G401.6 (cell line): ENCODE measurements around the gene AP5B1.

Source experiments
- FAIRE-seq: peaks from 2 replicates; lab custom pipeline; 2012; peaks lifted over from hg19 to GRCh38; lab: Jason Lieb, UNC

The AP5B1 gene, protein sequence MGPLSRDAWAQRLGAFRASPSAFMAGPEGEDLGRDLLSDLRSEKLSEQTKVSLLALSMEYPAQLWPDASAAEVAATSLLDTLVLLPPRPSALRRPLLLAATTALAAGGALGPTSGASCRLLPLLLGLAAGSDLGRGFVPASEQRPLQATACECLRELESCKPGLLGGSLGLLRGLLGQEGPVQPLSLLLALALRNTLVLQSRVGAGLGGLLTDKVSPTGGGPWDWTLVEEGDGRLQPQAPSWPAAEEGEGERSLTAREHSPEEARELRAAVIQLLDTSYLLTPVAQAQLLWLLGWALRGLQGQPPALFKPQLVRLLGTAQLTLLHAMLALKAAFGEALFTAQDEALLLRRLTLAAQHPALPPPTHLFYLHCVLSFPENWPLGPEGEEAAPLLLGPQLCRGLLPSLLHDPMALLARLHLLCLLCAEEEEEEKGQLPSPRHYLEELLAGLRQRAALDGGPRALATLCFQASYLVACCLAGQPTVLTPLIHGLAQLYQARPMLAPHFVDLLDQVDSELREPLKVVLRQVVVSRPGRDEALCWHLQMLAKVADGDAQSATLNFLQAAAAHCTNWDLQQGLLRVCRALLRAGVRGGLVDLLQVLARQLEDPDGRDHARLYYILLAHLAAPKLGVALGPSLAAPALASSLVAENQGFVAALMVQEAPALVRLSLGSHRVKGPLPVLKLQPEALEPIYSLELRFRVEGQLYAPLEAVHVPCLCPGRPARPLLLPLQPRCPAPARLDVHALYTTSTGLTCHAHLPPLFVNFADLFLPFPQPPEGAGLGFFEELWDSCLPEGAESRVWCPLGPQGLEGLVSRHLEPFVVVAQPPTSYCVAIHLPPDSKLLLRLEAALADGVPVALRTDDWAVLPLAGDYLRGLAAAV

DNA sequence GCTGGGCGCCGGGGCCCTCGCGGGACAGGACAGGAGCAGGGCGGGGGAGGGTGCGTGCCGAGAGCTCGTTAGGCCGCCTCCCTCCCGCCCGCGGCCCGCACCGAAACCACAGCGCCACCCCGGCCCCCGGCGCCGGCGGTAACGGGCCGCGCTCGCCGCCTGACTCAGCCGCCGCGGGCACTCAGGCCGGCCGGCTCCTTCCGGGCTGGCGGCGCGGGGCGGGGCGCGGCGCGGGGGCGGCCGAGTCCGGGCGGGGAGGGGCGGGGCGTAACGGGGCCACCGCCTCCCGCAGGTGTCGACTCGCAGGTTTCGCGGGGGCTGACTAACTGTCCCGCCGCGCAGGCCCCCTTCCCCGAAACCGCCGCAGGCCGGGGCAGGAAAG is at the start of gene AP5B1:
TSS of gene AP5B1 (minus strand) at position 207 of the 382 bp plus-strand sequence. CDS start 385 bp downstream, outside the sequence.
- FAIRE-seq, result no peak

DNA sequence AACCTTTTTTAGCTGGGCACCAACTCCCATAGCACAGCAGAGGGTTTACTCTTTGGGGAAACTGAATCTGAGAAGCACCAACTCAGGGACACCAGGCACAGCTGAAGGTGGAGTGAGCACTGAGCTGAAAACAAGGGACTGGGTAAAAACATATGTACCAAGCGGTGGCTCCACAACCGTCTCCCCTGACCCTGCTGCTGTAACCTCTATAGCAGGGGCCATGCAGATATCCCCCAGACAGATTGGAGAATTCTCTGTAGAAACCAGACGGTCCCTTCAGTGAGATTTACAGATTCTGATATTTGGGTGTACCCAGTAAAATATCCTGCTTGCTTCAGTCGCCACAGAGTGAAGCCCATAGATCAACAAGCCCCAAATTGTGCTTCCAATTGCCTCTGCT is 48.7 kb upstream of the AP5B1 start:
- no peak for FAIRE-seq

DNA sequence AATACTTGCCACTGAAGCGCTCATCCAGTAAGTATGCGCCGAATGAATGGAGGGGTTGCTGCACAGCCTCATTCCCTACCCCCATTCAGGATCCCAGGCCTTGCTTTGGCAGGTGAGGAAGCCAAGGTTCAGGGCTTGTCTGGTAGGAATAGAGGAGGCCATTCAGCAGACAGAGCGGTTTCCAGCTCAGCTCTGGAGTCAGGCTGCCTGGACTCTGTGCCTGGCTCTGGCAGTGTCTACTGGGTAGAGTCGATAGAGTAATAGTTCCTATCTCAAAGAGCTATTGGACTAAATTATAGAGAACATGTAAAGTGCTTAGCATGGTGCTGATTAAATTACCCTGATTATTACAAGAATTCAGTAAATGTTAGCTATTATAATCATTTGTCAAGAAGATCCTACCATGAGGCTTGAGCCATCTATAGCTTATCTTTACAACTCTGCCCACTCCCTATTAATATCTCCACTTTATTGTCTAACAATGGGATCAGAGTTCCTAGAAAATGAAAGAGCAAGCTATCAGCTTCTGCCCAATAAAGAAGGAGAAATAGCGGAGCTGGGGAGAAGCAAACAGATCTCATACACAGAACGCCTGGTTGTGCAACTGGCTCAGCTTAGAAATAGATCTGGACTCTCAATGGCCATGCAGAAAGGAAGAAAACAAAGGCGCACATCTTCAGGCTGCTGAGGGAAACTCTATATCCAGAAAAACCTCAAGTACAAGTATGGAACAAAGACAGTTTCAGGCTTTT is 46.4 kb upstream of the AP5B1 start:
- FAIRE-seq, result no peak

DNA sequence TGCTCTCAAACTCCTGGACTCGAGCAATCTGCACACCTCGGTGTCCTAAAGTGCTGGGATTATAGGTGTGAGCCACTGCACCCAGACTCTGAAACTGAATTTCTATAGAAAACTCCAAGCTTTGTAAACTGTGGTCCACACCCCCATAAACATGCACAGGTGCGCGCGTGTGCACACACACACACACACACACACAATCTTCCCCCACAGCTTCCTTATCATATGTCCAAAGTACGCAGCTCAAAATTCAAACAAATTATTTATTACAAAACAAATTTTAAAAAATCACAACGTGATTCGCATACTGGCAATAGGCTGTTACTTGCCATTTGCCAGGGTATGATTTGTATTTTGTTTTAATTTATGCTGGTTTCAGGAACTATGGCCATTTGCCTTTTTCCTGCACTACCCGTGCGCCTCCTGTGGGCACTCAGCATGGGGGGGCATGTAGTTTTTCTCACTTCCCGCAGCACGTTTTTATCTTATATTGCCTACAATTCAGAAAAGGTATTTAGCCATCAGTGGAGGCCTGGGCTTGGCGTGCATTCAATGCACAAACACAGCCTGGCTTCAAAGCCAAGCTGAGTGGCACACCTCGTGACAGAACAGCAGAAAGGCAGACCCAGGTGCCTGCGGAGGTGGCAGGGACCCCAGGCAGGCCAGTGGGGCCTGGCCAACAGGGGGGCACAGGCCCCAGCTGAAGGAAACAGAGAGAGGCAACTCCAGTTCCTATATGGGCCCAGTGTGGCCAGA is 42.2 kb upstream of the AP5B1 start:
- no peak for FAIRE-seq

DNA sequence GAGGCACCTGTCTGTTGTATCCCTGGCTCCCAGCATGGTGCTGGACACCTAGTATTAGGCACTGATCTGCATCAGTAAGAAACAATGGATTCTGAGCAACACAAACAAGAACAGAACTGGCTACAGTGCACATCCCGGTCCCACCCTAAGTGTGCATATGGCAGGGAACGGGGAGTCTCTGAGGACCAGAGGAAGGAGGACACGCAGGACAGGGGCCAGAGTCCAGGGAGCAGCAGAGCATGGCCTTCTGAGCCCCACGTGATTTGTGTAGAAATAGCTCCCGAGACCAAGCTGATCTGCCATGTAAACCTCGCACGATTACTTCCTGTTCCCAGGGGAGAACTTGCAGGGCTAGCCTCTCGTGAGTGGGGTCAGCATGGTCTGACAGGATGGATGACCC is 40.3 kb upstream of the AP5B1 start:
- FAIRE-seq, result no peak

DNA sequence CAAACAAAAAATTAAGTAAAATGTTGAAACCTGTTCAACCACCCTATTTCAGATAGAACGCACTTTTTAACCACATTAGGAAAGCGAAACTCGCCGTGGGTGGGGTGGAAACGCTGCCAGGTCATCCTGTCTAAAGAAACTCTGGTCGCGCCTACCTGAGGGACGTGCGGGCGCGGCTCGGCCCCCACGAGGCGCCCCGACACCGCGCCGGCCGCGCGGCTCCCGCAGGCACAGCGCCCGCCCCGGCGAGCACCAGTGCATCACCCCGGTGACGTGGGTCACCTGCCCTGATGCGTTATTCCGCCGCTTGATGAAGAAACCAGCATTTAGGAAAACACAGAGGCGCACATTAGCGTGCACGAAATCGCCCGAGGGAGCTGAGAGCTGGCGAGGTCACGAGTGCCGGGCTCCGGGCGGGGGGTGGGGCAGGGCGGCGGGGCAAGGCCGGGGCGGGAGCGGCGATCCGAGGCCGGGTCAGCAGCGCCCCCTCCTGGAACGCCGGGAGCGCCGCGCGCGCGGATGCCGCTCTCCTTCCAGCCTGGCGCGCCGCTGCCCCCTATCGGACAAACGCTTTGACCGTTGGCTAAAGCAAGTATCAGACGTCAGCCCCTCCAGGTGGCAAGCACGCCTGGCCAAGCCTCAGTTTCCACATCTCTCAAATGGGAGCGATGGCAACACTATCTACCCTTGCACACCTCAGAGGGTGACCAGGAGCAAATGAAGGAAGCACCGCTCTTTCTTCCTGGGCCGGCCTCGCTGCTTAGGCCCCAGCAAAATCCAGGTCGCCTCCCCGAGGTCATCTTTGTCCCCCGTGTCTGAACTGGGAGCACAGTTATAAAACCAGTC is 37.3 kb upstream of the AP5B1 start:
- FAIRE-seq, result no peak

DNA sequence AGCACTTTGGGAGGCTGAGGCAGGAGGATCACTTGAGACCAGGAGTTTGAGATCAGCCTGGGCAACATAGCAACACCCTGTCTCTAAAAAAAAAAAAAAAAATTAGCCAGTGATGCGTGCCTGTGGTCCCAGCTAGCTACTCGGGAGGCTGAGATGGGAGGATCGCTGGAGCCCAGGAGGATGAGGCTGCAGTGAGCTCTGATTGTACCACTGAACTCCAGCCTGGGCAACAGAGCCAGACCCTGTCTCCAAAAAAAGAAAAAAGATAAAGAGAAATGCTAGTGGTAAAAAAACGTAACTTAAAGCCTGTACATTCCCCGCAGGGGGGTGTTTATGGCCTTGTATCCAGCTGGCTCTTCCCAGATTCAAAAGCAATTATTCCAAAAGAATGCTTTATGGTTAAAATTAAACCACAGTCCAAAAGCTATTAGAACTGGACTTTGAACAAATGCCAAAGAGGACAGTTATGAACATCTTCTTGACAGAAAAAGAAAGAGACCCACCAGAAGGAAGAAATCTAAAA is 36.6 kb upstream of the AP5B1 start:
- FAIRE-seq, result no peak

DNA sequence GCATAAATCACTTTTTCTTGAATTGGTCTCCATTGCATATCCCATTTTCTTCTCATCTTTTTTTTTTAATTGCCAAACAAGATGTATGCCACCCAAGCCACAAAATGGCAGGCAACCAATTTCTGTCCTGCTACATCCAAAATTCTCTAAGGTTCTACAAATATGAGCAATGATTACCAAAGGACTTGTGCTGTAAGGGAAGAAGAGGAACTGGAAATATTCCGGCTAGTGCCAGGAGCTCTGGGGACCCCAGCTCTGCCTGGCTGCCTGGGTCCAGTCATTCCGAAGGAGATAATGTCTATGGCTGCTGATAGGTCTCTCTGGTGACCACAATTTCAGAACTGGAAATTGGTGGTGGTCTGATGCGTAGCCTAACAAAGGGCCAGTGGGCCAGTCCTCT is 35.9 kb upstream of the AP5B1 start:
- FAIRE-seq, result no peak

DNA sequence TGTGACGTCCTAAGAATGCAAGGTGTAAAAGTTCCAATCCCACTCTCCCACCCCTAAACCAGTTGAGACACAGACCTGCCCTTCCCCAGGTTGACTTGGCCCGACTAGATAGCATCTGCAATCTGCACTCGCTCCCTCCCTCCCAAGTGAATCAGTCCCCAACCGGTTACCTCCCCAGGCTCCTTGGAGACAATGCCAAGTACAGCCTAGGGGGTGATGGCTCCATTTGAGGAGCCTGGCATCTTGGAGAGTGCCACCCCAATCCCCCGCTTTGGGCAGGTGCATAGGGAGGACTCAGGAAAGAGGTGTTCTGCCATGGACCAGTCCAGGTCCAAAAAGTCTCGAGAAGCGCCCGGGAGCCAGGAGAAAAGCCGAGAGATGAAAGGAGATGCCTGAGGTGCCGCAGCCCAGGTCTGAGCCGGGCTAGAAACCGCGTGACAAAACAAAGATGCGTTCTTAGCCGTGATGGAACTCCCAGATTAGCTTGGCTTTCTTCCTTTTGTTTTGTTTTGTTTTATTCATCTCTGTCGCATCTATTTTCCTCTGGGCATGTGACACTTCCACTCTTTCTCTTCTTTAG is 34.3 kb upstream of the AP5B1 start:
- no peak for FAIRE-seq

DNA sequence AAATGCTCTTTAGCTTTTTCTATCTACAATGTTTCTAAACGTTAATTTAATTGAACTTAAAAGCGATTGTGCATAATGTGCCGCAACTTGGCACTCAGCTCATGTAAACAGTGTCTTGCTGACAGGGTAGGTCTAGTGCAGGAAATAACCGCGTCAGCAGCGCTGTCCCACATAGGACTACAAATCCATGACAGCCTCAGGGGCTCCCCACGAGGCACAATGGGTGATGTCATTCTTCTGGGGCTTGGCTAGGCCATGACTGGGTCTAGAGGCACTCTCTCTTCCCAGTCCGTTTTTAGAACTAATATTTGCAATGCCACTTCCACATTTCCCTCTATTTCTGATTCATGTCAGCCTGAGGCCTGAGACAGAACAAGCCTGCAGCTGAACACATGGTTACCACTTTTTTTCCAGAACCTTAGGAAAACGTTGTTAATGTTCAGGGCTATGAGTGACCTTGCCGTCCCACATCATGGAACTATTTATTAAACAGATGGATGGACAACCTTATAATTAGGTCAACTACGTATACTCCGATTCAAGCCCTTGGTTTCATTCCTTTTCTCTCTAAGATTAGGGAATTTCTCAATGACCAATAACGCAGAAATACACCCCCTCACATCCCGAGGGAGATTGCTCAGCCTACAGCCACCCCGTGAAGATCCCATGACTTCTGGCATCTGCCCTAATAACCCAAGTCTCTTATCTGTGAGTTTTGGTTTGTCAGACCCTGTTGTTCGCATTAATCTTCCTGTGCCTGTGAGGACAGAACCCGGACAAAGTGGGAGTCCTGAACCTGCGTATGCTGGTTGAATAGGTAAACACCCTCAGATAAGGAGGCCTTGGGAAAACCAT is 33.6 kb upstream of the AP5B1 start:
- no peak for FAIRE-seq

DNA sequence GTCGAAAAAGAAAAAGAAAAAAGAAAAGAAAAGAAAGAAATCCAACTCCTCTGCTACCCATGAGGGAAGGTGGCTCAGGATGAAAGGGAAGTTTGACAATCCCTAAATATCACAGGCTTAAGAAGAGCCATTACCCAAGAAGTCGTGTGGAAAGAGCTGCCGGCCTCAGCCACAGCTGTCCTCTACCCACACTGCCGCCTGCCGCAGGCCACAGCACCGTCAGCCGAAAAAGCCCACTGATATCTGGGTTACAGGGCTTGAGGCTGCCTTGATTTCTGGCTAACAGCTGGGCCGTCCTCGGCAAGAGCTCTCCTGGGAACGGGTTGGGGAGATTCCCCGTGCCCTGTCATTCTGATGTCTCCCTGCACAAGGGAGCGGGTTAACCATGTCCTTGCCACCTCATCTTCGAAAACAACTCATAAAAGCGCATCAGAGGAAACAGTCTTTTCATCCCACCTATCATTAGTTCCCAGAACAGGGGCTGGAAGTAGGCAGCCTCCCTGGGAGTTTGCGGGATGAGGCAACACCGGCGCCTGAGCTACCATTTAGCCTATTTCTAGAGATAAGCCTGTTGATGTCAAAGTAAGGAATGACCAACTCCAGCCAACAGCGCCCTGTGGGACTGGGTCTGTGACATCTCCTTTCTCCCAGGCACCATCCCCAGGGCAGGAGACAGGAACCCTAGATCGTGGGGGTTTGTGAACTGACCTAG is 31.1 kb upstream of the AP5B1 start:
- no peak for FAIRE-seq

DNA sequence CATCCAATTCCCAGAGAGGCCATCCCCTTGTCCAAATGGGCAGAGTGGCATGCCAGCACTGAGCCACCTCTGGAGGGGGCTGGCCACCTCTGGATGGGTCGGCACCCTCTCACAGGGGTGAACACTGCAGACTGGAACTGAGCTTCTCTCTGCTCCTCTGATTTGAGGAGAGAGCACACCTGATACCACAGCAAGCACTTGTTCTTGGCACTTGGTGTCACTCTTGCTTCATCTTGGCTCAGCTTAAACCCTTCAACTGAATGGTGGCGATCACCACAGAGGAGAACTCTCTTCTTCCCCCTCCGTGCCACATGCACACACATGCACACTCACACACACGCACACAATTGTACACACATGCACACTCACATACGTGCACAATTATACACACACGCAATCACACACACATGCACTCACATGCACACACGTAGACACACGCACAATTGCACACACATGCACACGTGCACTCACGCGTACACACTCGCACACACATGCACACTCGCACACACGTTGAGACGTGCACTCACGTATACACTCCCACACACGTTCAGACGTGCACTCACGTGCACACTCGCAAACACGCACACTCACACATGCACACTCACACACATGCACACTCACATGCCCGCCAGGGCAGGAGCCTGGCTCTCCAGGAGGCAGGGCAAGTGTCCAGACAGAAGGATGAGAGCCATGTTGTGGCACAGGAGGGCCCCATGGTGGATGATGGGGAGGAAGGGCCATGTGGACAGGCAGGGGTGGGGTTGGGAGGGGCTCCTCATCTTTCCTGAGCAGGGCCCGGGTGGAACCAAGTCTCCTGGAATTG is 29.5 kb upstream of the AP5B1 start:
- FAIRE-seq, result no peak

DNA sequence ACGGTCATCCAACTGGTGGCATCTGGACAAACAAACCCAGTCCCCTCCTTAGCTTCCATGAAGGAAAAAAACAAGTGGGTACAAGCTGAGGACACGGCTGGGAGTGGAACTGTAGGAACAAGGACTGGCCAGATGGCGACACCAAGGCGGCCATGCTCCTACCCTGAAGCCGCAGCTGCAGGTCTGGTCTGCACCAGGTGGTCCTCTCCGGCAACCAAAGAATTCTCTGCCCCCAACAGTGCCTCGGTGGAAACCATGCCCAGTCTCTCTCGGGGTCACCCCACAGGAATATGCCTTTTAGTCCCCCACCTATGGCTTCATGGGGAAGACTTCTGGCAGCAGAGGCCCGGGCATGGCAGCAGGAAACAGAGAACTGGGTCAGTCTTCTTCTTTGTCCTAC is 28.7 kb upstream of the AP5B1 start:
- no peak for FAIRE-seq

DNA sequence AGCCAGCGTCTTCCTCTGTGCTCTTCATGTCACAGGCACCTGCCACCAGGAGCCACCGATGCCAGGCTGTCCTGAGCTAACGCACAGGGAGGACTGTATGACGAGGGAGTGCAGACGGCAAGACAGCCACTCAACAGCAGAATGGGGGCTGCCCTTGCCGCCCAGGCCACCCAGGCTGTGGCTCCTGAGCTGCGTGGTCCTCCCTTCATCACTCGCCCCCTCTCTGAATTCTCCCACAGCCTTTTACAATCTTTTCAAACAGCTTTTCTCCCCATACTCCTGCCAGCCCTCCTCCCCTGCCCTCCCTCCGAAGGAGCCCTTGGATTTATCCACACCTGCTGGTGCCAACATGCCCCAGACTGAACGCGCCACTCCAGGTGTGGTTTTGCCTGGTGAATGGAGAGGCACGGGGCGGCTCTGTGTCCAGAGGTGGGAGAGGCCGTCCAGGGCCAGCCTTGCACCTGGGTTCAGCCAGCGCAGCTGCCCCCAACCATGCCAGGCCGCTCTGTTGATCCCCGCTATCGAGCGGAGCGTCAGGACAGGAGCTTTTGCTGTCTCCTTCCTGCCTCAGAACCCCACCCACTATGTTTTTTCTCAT is 28.1 kb upstream of the AP5B1 start:
- no peak for FAIRE-seq

DNA sequence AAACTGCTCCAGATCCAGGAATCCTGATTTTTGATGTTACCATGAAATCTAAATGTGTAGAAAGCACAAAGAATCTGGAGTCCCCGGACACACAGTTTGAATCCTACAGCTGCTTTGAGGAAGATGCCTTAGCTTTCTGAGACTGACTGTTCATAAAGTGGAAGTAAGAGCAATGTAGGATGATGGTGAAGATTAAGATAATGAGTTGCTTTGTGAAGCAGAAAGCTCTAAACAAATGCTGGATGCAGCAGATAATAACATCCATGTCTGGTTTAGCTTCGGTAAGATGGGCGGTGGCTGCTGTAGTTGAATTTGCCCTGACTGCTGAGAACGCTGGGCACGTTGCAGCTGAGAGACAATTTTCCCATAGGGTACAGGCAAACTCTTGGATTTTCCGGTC is 26.2 kb upstream of the AP5B1 start:
- FAIRE-seq, result no peak

DNA sequence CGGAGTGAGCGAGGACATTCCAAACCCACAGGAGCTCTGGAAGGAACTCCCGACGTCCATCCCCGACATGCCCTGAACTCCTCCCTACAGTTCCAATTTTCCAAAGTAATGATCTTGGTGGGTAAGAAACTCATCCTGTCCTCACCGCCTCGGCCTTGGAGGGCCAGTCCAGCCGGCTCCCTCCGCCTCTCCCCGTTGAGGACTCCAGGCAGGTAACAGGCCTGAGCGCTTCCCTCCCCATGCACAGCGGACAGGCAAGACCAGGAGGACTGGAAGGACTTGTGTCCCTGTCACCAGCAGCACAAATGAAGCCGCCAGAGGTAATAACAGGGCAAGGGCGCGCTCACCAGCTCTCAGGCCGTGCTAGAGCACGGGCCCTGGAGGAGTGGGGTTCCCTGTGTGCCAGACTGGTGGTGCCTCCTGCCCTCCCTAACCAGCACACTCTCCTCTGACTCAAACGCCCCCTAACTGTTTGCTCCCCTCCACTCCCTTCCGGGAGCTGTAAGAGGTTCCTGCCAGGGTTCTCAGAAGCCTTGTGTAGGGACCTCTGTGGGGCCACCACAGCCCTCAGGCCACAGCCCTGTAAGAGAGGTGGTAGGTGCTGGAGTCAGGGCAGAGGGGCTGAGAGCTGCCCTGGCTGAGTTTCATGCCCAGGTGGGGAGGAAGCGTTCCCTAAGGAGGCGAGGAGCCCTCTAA is 23.2 kb upstream of the AP5B1 start:
- FAIRE-seq, result no peak

DNA sequence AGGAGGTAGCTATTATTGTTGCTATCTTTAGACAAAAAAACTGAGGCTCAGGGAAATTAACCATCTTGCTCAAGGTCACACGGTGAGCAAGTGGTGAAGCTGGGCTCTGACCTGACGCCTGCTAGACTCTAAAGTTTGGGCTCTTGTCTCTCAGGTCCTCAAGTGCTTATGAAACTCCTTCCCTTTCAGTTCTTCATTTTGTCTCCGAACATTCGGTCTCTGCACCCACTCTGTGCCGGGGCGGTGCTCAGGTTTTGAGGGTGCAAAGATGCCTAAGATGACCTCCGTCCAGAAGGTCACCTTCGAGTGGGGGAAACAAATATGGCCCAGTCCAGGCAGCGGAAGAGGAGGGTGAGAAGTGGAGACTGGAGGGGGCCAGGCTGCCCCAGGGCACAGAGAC is 22.1 kb upstream of the AP5B1 start:
- FAIRE-seq, result no peak
